Stimulated activated CD8-positive, alpha-beta memory T cell treated with anti-CD3 and anti-CD28 coated beads, Interleukin-12 subunit alpha, Interleukin-12 subunit beta, amount 100 ng/mL, for 4 hours (primary cell): ENCODE measurements around the gene LILRA6.
"Not testable (repeated sequence)": the region's sequence is repeated elsewhere in the genome, so short reads cannot be mapped to it uniquely, and the experiment has no call there.

Experiments
- DNase-seq: peaks from one replicate; pipeline ENCODE4 v3.0.0-alpha.2; 2020; ENCODE audit warnings: low read depth

The LILRA6 gene

DNA sequence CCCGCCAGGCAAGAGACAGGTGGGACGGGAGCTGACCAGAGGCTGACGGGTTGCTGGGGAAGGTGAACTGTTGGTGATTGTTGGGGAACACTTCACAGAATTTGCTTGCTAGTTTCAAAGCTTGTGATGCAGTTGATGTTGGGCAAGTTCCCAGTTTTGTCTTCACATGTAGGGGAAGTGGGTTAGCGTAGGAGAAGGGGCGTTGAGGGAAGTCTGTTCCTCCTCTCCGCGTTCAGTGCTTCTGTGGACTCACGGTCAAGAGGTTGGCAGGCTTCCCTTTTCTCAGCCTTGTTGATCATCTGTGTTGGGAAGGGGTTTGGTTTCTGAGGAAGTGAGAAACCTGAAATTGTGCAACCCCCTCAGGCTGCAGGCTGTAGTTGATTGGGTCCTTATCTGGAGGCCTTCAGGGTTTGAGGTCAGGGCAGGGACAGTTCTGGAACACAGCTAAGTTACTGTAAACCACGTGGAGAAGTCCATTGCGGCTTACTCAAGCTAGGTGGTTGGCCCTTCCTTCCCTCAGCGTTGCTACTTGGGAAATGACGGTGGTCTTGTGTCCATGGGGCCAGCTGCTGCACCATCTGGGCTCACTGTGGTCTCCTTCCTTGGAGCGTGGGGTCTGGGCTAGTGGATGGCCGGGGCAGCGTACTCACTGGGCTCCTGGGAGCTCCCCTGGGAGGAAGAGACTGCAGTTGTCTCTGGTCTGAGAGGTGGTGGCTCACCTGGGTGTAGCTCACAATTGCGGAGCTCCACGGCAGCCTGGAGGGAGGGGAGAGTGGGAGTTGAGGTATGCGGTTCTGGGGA, 34.4 kb downstream of the LILRA6 start:
- no peak for DNase-seq

DNA sequence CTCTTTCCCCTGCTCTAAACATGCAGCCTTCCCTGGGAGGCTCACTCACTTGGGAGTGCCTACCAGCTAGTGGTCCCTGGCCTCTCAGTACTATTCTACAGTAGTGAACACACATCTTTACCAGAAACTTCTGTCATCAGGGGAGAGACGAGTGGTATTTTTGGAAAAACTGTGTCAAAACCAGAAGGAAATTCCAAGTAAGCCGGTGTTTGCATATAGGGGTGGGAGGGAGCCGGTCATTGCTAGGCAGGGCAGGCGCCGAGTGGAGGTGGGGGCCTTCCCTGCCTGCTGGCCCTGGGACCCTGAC, 35.0 kb downstream of the LILRA6 start:
- no peak for DNase-seq

- DNase-seq: not testable (repeated sequence)
Observed at GRCh38 chr19:54207193-54207592, 35.4 kb downstream of the LILRA6 start.

DNA sequence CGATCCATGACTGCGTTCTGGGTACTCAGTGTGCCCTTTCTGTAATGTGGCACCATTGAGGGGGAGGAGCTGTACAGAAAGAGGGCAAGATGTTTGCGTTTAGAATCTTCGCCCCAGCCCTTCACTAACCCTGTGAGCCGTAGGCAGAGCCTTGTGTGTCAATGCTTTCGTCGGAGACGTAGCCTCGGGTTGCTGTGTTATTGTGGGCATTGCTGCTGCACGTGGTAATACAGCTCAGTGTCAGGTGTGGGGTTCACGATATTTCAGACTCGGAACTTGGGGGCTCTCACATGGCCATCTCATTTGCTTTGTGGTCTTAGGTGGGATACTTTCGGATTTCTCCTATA, 35.8 kb downstream of the LILRA6 start:
- no peak for DNase-seq

GRCh38 chr19:54206030-54206830, 36.4 kb downstream of the LILRA6 start:
- no peak for DNase-seq

DNA sequence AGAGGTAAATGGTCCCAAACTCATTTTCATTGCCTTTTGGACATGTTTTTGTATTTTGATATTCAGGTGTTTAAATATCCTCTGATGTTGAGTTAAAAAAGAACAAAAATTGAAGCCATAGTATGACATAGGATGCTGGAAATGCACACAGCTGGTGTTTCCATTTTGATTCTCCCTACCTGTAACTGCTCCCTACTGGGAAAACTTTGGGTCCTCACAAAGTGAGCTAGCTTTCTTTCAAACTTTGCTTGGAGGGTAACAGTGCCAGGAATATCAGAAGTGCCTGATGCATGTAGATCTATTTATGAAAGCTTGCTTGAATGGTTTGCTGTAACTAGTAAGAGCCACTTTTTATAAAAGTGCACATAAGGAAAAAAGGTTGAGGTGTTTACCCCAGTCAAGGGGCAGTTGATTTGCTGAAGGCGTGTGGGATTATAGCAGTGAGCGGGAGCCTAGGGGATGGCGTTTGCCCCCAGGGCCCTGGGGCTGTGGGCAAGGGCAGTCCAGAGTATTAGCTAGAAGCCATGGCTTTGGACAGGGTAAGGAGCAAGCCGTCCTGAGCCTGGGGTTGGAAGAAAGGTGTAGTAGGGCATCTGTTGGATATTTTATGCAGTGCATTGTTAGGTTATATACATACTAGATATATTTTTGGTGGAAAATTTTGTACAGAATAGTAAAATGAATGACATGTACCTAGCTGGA, 37.7 kb downstream of the LILRA6 start:
- DNase-seq: no peak

- no peak for DNase-seq
Observed at GRCh38 chr19:54203151-54203611, 39.4 kb downstream of the LILRA6 start.

DNA sequence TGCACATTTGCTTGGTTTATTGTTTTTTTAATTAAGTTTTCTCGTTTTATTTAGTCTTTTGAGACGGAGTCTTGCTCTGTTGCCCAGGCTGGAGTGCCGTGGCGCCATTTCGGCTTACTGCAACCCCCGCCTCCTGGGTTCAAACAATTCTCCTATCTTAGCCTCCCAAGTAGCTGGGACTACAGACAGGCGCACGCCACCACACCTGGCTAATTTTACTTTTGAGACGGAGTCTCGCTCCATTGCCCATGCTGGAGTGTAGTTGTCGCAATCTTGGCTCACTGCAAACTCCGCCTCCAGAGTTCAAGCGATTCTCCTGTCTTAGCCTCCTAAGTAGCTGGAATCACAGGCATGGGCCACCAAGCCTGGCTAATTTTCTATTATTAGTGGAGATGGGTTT, 40.6 kb downstream of the LILRA6 start:
- DNase-seq: no peak

GRCh38 chr19:54201172-54201701, 41.4 kb downstream of the LILRA6 start:
- no peak for DNase-seq

GRCh38 chr19:54199401-54199800, 43.2 kb downstream of the LILRA6 start:
- no peak for DNase-seq

GRCh38 chr19:54197121-54197520, 45.5 kb downstream of the LILRA6 start:
- no peak for DNase-seq

DNA sequence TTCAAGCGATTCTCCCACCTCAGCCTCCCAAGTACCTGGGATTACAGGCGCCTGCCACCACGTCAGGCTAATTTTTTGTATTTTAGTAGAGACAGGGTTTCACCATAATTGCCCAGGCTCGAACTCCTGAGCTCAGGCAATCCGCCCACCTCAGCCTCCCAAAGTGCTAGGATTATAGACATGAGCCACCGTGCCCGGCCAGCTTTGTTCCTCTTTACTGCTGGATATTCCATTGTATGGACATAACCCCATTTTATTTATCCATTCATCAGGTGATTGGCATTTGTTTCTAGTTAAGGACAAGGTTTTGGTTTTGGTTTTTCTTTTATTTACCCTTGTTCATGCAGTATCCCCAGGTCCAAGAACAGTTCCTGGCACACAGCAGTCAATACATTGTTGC, 46.1 kb downstream of the LILRA6 start:
- DNase-seq: no peak

- not testable (repeated sequence) for DNase-seq
Observed at GRCh38 chr19:54194463-54194862, 48.1 kb downstream of the LILRA6 start.

DNA sequence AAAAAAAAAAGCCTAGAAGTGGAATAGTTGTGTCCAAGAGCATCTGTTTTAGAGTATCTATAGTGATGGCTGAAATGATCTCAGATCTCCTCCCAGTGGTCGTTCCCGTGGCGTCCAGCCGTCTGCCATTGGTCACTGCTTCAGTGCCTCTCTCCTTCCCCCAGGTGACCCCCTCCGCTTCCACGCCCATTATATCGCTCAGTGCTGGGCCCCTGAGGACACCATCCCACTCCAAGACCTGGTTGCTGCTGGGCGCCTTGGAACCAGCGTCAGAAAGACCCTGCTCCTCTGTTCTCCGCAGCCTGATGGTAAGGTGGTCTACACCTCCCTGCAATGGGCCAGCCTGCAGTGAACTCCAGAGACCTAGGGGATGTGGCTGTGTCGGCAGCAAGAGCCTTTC, 49.6 kb downstream of the LILRA6 start:
- DNase-seq: no peak

DNA sequence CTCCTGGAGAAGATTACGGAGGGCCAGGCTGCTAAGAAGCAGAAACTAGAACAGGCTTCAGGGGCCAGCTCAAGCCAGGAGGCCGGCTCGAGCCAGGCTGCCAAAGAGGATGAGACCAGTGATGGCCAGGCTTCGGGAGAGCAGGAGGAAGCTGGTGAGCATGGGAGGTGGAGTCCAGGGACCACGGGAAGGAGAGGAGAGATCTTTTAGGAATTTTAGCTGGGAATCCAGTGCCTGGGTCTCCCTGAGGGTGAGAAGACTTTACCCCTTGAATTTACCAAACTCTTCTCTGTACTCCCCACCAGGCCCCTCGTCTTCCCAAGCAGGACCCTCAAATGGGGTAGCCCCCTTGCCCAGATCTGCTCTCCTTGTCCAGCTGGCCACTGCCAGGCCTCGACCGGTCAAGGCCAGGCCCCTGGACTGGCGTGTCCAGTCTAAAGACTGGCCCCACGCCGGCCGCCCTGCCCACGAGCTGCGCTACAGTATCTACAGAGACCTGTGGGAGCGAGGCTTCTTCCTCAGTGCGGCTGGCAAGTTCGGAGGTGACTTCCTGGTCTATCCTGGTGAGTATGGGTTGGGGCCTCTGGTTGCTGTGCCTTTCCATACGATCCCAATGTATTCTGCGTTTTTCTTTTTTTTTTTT, 50.7 kb downstream of the LILRA6 start:
- DNase-seq: no peak

DNA sequence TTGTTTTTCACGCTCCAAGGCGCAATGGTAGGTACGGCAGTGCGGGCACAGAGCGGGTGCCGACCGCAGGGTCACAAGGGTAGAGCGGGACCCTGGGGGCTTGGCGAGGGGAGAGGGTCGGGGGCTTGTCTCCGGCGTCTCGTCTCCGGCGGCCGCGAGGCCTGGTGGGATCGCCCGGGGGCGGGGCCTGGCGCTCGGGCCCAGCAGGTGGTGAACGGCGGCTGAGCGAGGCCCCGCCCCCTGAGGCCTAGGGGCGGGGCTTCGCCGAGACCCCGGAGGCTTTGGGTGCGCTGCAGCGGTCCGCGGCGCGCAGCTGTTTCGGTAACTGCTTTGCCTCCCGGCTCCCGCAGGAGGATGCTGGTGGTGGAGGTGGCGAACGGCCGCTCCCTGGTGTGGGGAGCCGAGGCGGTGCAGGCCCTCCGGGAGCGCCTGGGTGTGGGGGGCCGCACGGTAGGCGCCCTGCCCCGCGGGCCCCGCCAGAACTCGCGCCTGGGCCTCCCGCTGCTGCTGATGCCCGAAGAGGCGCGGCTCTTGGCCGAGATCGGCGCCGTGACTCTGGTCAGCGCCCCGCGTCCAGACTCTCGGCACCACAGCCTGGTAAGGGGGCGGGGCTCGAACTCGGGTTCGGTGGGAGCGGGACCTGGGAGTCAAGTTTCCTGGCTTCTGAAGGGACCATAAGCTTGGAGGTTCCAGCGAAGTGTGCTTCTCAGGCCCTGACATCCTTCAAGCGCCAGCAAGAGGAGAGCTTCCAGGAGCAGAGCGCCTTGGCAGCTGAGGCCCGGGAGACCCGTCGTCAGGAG, 51.4 kb downstream of the LILRA6 start, which contains the start of gene TSEN34:
TSS of gene TSEN34 (plus strand) at position 298 of the 800 bp plus-strand sequence. CDS start at position 355, 57 bp downstream.
- DNase-seq: peak; percentile 85

DNA sequence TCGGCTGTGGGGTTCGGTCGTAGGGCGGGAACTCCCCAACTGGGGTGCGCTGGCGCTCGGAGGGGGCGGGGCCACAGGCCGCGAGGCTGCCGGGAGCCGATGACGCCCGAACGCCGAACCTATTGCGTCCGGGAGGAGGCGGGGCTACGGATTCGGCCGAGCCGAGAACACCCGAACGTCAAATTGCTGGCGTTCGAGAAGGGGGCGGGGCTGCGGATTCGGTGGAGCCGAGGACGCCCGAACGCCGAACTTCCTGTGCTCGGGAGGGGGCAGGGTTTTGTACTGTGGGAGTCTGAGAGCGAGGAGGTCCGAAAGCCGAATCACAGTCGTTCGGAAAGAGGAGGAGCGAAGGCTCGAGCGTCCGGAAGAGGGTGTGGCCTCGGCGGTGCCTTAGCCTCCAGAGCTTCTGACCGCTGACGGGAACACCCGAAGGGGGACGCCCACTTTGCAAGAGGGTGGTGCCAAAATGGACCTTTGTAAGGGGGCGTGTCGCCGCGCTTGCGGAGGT, 52.0 kb downstream of the LILRA6 start:
- peak; percentile 100 for DNase-seq

- peak; percentile 99 for DNase-seq
Observed at GRCh38 chr19:54189735-54190502, 52.7 kb downstream of the LILRA6 start.

DNA sequence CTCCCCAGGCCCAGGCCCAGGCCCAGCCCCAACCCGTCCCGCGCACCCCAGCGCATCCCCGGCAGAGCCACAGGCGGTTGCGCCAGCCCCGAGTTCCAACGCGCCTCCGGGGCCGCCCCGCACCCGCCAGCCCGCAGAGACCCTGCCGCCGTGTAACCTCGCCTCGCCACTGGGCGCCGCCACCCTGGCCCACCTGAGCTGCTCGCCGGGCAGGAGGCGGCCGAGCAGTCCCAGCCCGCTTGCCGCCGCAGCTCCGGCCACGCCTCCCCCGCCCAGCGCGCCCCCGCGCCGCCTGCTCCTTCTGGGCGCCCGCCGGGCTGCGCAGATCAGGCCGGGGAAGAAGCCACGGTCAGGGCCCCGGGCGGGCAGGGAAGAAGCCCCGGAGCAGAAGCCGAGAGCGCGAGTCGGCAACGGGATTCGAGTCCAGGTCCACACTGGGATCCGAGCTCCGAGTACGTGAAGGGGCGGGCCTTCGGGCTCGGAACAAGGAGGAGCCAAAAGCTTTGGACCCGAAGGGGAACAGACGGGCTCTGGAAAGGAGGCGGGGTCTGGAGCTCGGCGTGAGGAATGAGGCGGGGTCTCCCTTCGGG, 53.4 kb downstream of the LILRA6 start, which contains the start of gene MBOAT7:
TSS of gene MBOAT7 (minus strand) at position 436 of the 590 bp plus-strand sequence. CDS start 1,072 bp downstream, outside the sequence.
- DNase-seq: no peak
